ENCODE results near the gene RSPH6A. TPM values are rescaled to one million over a fixed set of nuclear protein-coding genes. Genes with fewer than 3 reads are reported as not detected.

Gene RSPH6A
- total and polyA plus RNA-seq, 2 of the 13 experiments (the other 11 are each of a cell fraction or from before 2014, with no cell fraction given) = 0.07 TPM; not detected in 1

DNA sequence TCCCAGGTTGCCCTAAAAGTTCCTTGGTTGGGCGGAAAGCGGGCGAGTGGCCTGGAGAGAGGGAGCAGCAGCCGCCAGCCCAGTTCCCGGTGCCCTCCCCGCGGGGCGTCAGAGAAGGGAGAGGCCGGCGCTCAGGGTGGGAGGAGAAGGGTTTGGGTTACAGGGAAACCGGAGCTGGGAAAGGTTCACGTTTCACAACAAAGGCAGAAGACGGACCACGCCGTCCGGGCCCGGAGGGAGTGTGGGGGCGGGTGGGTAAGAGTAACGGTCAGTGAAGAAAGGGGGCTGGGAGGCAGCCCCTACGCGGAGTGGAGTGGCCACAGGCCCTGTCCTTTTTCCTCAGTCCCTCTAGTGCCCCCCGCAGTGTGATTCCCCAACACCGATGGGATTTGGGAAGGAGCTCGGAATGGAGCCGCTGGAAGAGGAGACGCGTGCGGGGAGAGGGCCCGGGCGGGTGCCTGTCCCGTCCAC lies 47.7 kb downstream of the RSPH6A start (continued):
- TF ChIP-seq YEATS4 (CRISPR knock-in tag; IDR thresholded peaks at IDR 0.05; ENCODE audit: borderline replicate concordance) = 0 out of 2 replicates have a peak, but pooled peaks have one; percentile 13
- TF ChIP-seq, protein P1, sequence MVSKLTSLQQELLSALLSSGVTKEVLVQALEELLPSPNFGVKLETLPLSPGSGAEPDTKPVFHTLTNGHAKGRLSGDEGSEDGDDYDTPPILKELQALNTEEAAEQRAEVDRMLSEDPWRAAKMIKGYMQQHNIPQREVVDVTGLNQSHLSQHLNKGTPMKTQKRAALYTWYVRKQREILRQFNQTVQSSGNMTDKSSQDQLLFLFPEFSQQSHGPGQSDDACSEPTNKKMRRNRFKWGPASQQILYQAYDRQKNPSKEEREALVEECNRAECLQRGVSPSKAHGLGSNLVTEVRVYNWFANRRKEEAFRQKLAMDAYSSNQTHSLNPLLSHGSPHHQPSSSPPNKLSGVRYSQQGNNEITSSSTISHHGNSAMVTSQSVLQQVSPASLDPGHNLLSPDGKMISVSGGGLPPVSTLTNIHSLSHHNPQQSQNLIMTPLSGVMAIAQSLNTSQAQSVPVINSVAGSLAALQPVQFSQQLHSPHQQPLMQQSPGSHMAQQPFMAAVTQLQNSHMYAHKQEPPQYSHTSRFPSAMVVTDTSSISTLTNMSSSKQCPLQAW (CRISPR knock-in tag; IDR thresholded peaks at IDR 0.05) = 0 out of 2 replicates have a peak, but pooled peaks have one; percentile 11
- no peak for TF ChIP-seq ZNF598 (CRISPR knock-in tag; IDR thresholded peaks at IDR 0.05; ENCODE audit: borderline replicate concordance)
- TF ChIP-seq KLF16 (CRISPR knock-in tag; IDR thresholded peaks at IDR 0.05) = 0 out of 4 replicates have a peak, but pooled peaks of 1 of the 2 experiments have one; percentile 22
- peak; percentile 12; the same call in 1 of the 2 replicates for TF ChIP-seq POLR2G (IDR thresholded peaks at IDR 0.05; ENCODE audit: low read depth, low read length)
- TF ChIP-seq, protein P2, sequence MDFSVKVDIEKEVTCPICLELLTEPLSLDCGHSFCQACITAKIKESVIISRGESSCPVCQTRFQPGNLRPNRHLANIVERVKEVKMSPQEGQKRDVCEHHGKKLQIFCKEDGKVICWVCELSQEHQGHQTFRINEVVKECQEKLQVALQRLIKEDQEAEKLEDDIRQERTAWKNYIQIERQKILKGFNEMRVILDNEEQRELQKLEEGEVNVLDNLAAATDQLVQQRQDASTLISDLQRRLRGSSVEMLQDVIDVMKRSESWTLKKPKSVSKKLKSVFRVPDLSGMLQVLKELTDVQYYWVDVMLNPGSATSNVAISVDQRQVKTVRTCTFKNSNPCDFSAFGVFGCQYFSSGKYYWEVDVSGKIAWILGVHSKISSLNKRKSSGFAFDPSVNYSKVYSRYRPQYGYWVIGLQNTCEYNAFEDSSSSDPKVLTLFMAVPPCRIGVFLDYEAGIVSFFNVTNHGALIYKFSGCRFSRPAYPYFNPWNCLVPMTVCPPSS (IDR thresholded peaks at IDR 0.05) = no peak
- no peak for TF ChIP-seq CBX1 (IDR thresholded peaks at IDR 0.05; ENCODE audit: low read depth)
- TF ChIP-seq, protein P3, sequence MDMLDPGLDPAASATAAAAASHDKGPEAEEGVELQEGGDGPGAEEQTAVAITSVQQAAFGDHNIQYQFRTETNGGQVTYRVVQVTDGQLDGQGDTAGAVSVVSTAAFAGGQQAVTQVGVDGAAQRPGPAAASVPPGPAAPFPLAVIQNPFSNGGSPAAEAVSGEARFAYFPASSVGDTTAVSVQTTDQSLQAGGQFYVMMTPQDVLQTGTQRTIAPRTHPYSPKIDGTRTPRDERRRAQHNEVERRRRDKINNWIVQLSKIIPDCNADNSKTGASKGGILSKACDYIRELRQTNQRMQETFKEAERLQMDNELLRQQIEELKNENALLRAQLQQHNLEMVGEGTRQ (IDR thresholded peaks at IDR 0.05; ENCODE audit: low read depth, low read length) = no peak
- TF ChIP-seq, protein P3 (CRISPR knock-in tag; IDR thresholded peaks at IDR 0.05; ENCODE audit: borderline replicate concordance) = 0 out of 2 replicates have a peak, but pooled peaks have one; percentile 16
- TF ChIP-seq TAF15 (IDR thresholded peaks at IDR 0.05; ENCODE audit: low read depth, low read length, poor library complexity, severe bottlenecking) = no peak
- TF ChIP-seq SALL2 (CRISPR knock-in tag; IDR thresholded peaks at IDR 0.05) = no peak
- TF ChIP-seq ZSCAN31 (CRISPR knock-in tag; IDR thresholded peaks at IDR 0.05; ENCODE audit: low read depth) = peak; percentile 80; the same call in 1 of the 2 replicates
- no peak for TF ChIP-seq ZNF235 (CRISPR knock-in tag; IDR thresholded peaks at IDR 0.05; ENCODE audit: borderline replicate concordance)
- no peak for TF ChIP-seq NKX3-1 (CRISPR knock-in tag; IDR thresholded peaks at IDR 0.05)
- TF ChIP-seq, protein P4, sequence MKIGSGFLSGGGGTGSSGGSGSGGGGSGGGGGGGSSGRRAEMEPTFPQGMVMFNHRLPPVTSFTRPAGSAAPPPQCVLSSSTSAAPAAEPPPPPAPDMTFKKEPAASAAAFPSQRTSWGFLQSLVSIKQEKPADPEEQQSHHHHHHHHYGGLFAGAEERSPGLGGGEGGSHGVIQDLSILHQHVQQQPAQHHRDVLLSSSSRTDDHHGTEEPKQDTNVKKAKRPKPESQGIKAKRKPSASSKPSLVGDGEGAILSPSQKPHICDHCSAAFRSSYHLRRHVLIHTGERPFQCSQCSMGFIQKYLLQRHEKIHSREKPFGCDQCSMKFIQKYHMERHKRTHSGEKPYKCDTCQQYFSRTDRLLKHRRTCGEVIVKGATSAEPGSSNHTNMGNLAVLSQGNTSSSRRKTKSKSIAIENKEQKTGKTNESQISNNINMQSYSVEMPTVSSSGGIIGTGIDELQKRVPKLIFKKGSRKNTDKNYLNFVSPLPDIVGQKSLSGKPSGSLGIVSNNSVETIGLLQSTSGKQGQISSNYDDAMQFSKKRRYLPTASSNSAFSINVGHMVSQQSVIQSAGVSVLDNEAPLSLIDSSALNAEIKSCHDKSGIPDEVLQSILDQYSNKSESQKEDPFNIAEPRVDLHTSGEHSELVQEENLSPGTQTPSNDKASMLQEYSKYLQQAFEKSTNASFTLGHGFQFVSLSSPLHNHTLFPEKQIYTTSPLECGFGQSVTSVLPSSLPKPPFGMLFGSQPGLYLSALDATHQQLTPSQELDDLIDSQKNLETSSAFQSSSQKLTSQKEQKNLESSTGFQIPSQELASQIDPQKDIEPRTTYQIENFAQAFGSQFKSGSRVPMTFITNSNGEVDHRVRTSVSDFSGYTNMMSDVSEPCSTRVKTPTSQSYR (CRISPR knock-in tag; IDR thresholded peaks at IDR 0.05; ENCODE audit: borderline replicate concordance) = peak; percentile 36; the same call in 1 of the 2 replicates
- TF ChIP-seq ZNF382 (CRISPR knock-in tag; IDR thresholded peaks at IDR 0.05; ENCODE audit: borderline replicate concordance) = no peak
- TF ChIP-seq, protein P5, sequence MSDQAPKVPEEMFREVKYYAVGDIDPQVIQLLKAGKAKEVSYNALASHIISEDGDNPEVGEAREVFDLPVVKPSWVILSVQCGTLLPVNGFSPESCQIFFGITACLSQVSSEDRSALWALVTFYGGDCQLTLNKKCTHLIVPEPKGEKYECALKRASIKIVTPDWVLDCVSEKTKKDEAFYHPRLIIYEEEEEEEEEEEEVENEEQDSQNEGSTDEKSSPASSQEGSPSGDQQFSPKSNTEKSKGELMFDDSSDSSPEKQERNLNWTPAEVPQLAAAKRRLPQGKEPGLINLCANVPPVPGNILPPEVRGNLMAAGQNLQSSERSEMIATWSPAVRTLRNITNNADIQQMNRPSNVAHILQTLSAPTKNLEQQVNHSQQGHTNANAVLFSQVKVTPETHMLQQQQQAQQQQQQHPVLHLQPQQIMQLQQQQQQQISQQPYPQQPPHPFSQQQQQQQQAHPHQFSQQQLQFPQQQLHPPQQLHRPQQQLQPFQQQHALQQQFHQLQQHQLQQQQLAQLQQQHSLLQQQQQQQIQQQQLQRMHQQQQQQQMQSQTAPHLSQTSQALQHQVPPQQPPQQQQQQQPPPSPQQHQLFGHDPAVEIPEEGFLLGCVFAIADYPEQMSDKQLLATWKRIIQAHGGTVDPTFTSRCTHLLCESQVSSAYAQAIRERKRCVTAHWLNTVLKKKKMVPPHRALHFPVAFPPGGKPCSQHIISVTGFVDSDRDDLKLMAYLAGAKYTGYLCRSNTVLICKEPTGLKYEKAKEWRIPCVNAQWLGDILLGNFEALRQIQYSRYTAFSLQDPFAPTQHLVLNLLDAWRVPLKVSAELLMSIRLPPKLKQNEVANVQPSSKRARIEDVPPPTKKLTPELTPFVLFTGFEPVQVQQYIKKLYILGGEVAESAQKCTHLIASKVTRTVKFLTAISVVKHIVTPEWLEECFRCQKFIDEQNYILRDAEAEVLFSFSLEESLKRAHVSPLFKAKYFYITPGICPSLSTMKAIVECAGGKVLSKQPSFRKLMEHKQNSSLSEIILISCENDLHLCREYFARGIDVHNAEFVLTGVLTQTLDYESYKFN (CRISPR knock-in tag; conservative IDR thresholded peaks at IDR 0.05) = no peak

All from HepG2 (cell line).